IMR-90 (cell line): ENCODE data around the gene MID1. TPM values are rescaled to one million over a fixed set of nuclear protein-coding genes. Genes with fewer than 3 reads are reported as not detected.

Experiments
- ATAC-seq: fragments of 200-7000 bp; cut with Tn5 transposase; 2 replicates; pipeline ENCODE4 v1.9.1; 2020; ENCODE audit warnings: low read depth, mild to moderate bottlenecking, moderate library complexity
- BruUV-seq: library from RNA; stranded (reverse); fragments of 400-500 nt; replicated peaks from 2 replicates; lab custom pipeline; 2021; lab: Mats Ljungman, UMichigan
- CTCF ChIA-PET: fragments of 300-600 bp; formaldehyde crosslinking; extraction: SDS; loops from one replicate; lab custom pipeline; 2021; ENCODE audit warnings: antibody characterized with exemption; lab: Yijun Ruan, JAX
- POLR2A ChIA-PET: fragments of 300-600 bp; sonication (Branson Sonifier 250); formaldehyde crosslinking; loops from one replicate; lab custom pipeline; 2022; ENCODE audit warnings: antibody characterized with exemption; ENCODE audit not compliant: unreplicated experiment; lab: Charles Lee
- DNase-seq: peaks from one replicate; pipeline ENCODE4 v3.0.0; 2013
- H2AFZ ChIP-seq: replicated peaks from 2 replicates; pipeline ENCODE3; 2013; ENCODE audit warnings: low read length, mild to moderate bottlenecking; ENCODE audit not compliant: poor library complexity
- H2AK5ac ChIP-seq: 2 replicates; pipeline ENCODE4 v1.6.1; 2013; ENCODE audit warnings: low read depth, low read length, inconsistent platforms
- H2AK9ac ChIP-seq: replicated peaks from 2 replicates; pipeline ENCODE3; 2013; ENCODE audit warnings: mild to moderate bottlenecking, low read depth, low read length, moderate library complexity; ENCODE audit not compliant: poor library complexity
- H2BK120ac ChIP-seq: 2 replicates; pipeline ENCODE4 v1.6.1; 2013; ENCODE audit warnings: low read depth, low read length, inconsistent platforms
- H2BK15ac ChIP-seq: 3 replicates; pipeline ENCODE4 v1.6.1; 2013; ENCODE audit warnings: low read depth, low read length, inconsistent platforms
- H2BK20ac ChIP-seq: 2 replicates; pipeline ENCODE4 v1.6.1; 2013; ENCODE audit warnings: low read depth, mild to moderate bottlenecking, inconsistent platforms, low read length, moderate library complexity
- H2BK5ac ChIP-seq: 2 replicates; pipeline ENCODE4 v1.6.1; 2013; ENCODE audit warnings: mild to moderate bottlenecking, low read depth, low read length, inconsistent platforms; ENCODE audit not compliant: poor library complexity, severe bottlenecking
- H3K14ac ChIP-seq: replicated peaks from 2 replicates; pipeline ENCODE4 v1.6.1; 2013; ENCODE audit warnings: low read depth, low read length, inconsistent platforms
- H3K18ac ChIP-seq: 2 replicates; pipeline ENCODE4 v1.6.1; 2013; ENCODE audit warnings: low read depth, low read length, control low read depth
- H3K23ac ChIP-seq: 2 replicates; pipeline ENCODE4 v1.6.1; 2013; ENCODE audit warnings: low read depth, low read length, inconsistent platforms
- H3K27ac ChIP-seq: 2 replicates; pipeline ENCODE4 v1.5.1; 2013; ENCODE audit warnings: mild to moderate bottlenecking, control low read depth, low read length; ENCODE audit not compliant: insufficient read depth
- H3K27me3 ChIP-seq: 2 replicates; pipeline ENCODE4 v1.6.1; 2013; ENCODE audit warnings: low read length; ENCODE audit not compliant: control insufficient read depth, insufficient read depth
- H3K36me3 ChIP-seq: 2 replicates; pipeline ENCODE4 v1.6.1; 2013; ENCODE audit warnings: low read length, mixed read lengths; ENCODE audit not compliant: control insufficient read depth, insufficient read depth
- H3K4ac ChIP-seq: 2 replicates; pipeline ENCODE4 v1.6.1; 2013; ENCODE audit warnings: low read depth, low read length, inconsistent platforms
- H3K4me1 ChIP-seq: 2 replicates; pipeline ENCODE4 v1.6.1; 2013; ENCODE audit warnings: low read length, mixed read lengths; ENCODE audit not compliant: control insufficient read depth, insufficient read depth
- H3K4me2 ChIP-seq: 2 replicates; pipeline ENCODE4 v1.6.1; 2013; ENCODE audit warnings: low read depth, mild to moderate bottlenecking, control low read depth, low read length, moderate library complexity
- H3K4me3 ChIP-seq: 2 replicates; pipeline ENCODE4 v1.5.1; 2013; ENCODE audit warnings: low read depth, mild to moderate bottlenecking, control low read depth, low read length, moderate library complexity; ENCODE audit not compliant: insufficient read depth
- H3K56ac ChIP-seq: 2 replicates; pipeline ENCODE4 v1.6.1; 2013; ENCODE audit warnings: low read length, inconsistent platforms; ENCODE audit not compliant: insufficient read depth; ENCODE audit errors: extremely low read depth
- H3K79me1 ChIP-seq, 2 experiments: 2 replicates each; pipeline ENCODE4 v1.6.1; 2013; ENCODE audit warnings: low read length in 2 of 2, inconsistent platforms in 1 of 2, low read depth in 1 of 2
- H3K9ac ChIP-seq: 2 replicates; pipeline ENCODE4 v1.6.1; 2013; ENCODE audit warnings: low read depth, low read length, control low read depth
- H3K9me1 ChIP-seq: 2 replicates; pipeline ENCODE4 v1.6.1; 2013; ENCODE audit warnings: low read length, inconsistent platforms; ENCODE audit not compliant: insufficient read depth
- H3K9me3 ChIP-seq: 2 replicates; pipeline ENCODE4 v1.6.1; 2013; ENCODE audit warnings: low read length; ENCODE audit not compliant: control insufficient read depth, insufficient read depth
- H4K20me1 ChIP-seq: 2 replicates; pipeline ENCODE4 v1.6.1; 2013; ENCODE audit warnings: low read length, inconsistent platforms; ENCODE audit not compliant: insufficient read depth
- H4K5ac ChIP-seq: 2 replicates; pipeline ENCODE4 v1.6.1; 2013; ENCODE audit warnings: mild to moderate bottlenecking, low read depth, low read length, control low read depth
- H4K8ac ChIP-seq, 2 experiments: 2 replicates each; pipeline ENCODE4 v1.6.1; 2013; ENCODE audit warnings: low read depth in 2 of 2, low read length in 2 of 2, control low read depth in 1 of 2, inconsistent platforms in 1 of 2
- H4K91ac ChIP-seq: 2 replicates; pipeline ENCODE4 v1.6.1; 2013; ENCODE audit warnings: low read depth, low read length, inconsistent platforms; ENCODE audit not compliant: insufficient read depth
- BHLHE40 ChIP-seq: fragments of 150-350 bp; IDR thresholded peaks from 2 replicates; pipeline ENCODE4 v1.6.1; 2016; ENCODE audit warnings: mild to moderate bottlenecking, low read depth, low read length
- CEBPB ChIP-seq: IDR thresholded peaks from 2 replicates; pipeline ENCODE4 v1.6.1; 2012; ENCODE audit warnings: low read depth, low read length, improper control_type of control experiment
- CHD1 ChIP-seq: IDR thresholded peaks from 2 replicates; pipeline ENCODE4 v1.6.1; 2012; ENCODE audit warnings: low read depth, low read length, improper control_type of control experiment
- MAFK ChIP-seq: IDR thresholded peaks from 2 replicates; pipeline ENCODE4 v1.6.1; 2012; ENCODE audit warnings: low read depth, low read length, improper control_type of control experiment
- MXI1 ChIP-seq: IDR thresholded peaks from 2 replicates; pipeline ENCODE4 v1.6.1; 2012; ENCODE audit warnings: low read depth, mild to moderate bottlenecking, low read length, moderate library complexity, borderline replicate concordance
- NFE2L2 ChIP-seq: fragments of 150-350 bp; IDR thresholded peaks from 2 replicates; pipeline ENCODE4 v1.6.1; 2016; ENCODE audit warnings: low read depth, mild to moderate bottlenecking, low read length
- RAD21 ChIP-seq: IDR thresholded peaks from 2 replicates; pipeline ENCODE4 v1.6.1; 2012; ENCODE audit warnings: low read length, improper control_type of control experiment
- RFX5 ChIP-seq: IDR thresholded peaks from 2 replicates; pipeline ENCODE4 v1.8.0; 2012; ENCODE audit warnings: low read depth, mild to moderate bottlenecking, low read length, moderate library complexity
- SMC3 ChIP-seq: fragments of 150-350 bp; IDR thresholded peaks from 2 replicates; pipeline ENCODE4 v1.6.1; 2016; ENCODE audit warnings: low read depth, mild to moderate bottlenecking, antibody characterized with exemption, low read length, moderate library complexity
- WGBS, 2 experiments: methylation state at CpG; one replicate each; pipeline versions ENCODE4 v1.1.5 to v1.1.7; 2013; ENCODE audit warnings: missing lambda C conversion rate in 2 of 2; ENCODE audit not compliant: insufficient read length in 1 of 2; ENCODE audit errors: extremely low coverage in 2 of 2; 5-methylcytosine and 5-hydroxymethylcytosine counted together
- dilution Hi-C: fragments of 300-500 bp; cut with HindIII; formaldehyde crosslinking; loops from one replicate; pipeline ENCODE4 v1.14.3; 2018; ENCODE audit warnings: low sequenced_read_pairs; ENCODE audit not compliant: unreplicated experiment
- in situ Hi-C: fragments of 300-500 bp; cut with MboI; formaldehyde crosslinking; loops from 3 replicates; pipeline ENCODE4 v1.14.3; 2019; ENCODE audit warnings: low sequenced_read_pairs, inconsistent platforms, mixed read lengths
- intact Hi-C: fragments of 100-400 bp; cut with micrococcal nuclease; formaldehyde crosslinking; loops from 2 replicates; pipeline ENCODE4 v1.10.0; 2022
- polyA plus RNA-seq, 3 experiments: library from polyadenylated mRNA; depleted of rRNA; stranded (reverse); fragments of >200 nt; gene quantifications; 2 replicates each; pipeline ENCODE4 v1.2.3, GENCODE V29; 2012; ENCODE audit warnings: low replicate concordance in 1 of 3
- total RNA-seq: library from RNA; depleted of rRNA; stranded (reverse); fragments of >200 nt; gene quantifications from 2 replicates; pipeline ENCODE4 v1.2.3, GENCODE V29; 2012
- TF ChIP-seq, protein P1 (sequence below): conservative IDR thresholded peaks from 2 replicates; pipeline ENCODE4 v1.5.1; 2012; ENCODE audit warnings: mild to moderate bottlenecking, low read depth, low read length, improper control_type of control experiment
- TF ChIP-seq, protein P2 (sequence below): fragments of 150-350 bp; IDR thresholded peaks from 2 replicates; pipeline ENCODE4 v1.6.1; 2017; ENCODE audit warnings: mild to moderate bottlenecking, antibody characterized with exemption, low read length, low read depth

MID1 gene
- total and polyA plus RNA-seq, 2 of the 4 experiments (the other 2 are of a cell fraction): 37.2 to 106 TPM

DNA sequence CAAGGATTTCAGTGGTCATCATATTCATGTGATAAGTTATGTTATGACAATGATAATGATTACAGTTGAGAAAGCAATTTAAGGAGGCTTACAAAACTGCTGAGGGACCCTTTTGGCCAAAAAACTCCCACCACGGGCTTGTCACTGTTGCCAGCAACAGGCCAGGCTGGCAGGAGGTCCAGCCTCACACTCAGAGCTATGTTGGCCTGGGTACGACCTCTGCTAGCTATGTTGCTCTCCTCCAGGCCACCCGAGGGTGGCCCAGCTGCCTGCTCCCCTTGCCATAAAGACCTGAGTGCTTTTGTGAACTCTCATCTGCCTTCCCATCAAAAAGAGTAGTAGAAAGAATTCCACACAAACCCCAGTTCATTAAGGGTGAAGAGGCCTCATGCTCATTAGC is 52.0 kb downstream of the MID1 start:
- CTCF ChIA-PET: no interaction called here
- Histone ChIP-seq H3K27ac (peak overlapping the region; percentile 0; the same call in 1 of the 2 replicates), H3K4me1 (peaks cover 15% of the 10 kb centered on the region), H2AFZ (no peak overlapping the region), H2BK5ac (no peak overlapping the region), H3K14ac (peak overlapping the region; percentile 19; the same call in 1 of the 2 replicates), H3K36me3 (peaks cover 7% of the 10 kb centered on the region), H4K8ac (peak overlapping the region in 1 of 2 experiments; percentile 50; a peak in 1 of 4 replicates), H2BK15ac (peak overlapping the region; percentile 39; the same call in 1 of the 3 replicates), H3K56ac (no peak overlapping the region; the same call in 1 of the 2 replicates), H3K18ac (no peak overlapping the region), H4K5ac (no peak overlapping the region), H2BK120ac (peak overlapping the region; percentile 42), H4K91ac (peak overlapping the region; percentile 64), H3K23ac (no peak overlapping the region), H3K4me3 (no peak overlapping the region), H3K27me3 (no peaks in the 10 kb centered on the region), H4K20me1 (no peaks in the 10 kb centered on the region), H3K4ac (peak overlapping the region; percentile 60; the same call in 1 of the 2 replicates), H2AK5ac (peak overlapping the region; percentile 8; the same call in 1 of the 2 replicates), H3K9me3 (peaks cover 3% of the 10 kb centered on the region; the same call in 1 of the 2 replicates), H3K9me1 (peaks cover 5% of the 10 kb centered on the region; the same call in 1 of the 2 replicates), H3K4me2 (no peak overlapping the region), H2AK9ac (no peak overlapping the region), H3K9ac (no peak overlapping the region), H2BK20ac (no peak overlapping the region), H3K79me1 (peaks cover 15 to 43% of the 10 kb centered on the region in 2 experiments)
- POLR2A ChIA-PET: no interaction called here
- DNase-seq (no peak), ATAC-seq (no peak)
- dilution Hi-C loops: no loop called here
- no CpG with 5 or more reads among the region's 3 CpGs for WGBS, 2 experiments
- BruUV-seq: no TSS peak
- intact Hi-C loops: no loop called here
- in situ Hi-C loops: no loop called here
- TF ChIP-seq CHD1 (no peak), RAD21 (no peak), MAFK (no peak), MXI1 (no peak), BHLHE40 (no peak), CEBPB (no peak), SMC3 (no peak), NFE2L2 (no peak), RFX5 (no peak)
- TF ChIP-seq, protein P1, sequence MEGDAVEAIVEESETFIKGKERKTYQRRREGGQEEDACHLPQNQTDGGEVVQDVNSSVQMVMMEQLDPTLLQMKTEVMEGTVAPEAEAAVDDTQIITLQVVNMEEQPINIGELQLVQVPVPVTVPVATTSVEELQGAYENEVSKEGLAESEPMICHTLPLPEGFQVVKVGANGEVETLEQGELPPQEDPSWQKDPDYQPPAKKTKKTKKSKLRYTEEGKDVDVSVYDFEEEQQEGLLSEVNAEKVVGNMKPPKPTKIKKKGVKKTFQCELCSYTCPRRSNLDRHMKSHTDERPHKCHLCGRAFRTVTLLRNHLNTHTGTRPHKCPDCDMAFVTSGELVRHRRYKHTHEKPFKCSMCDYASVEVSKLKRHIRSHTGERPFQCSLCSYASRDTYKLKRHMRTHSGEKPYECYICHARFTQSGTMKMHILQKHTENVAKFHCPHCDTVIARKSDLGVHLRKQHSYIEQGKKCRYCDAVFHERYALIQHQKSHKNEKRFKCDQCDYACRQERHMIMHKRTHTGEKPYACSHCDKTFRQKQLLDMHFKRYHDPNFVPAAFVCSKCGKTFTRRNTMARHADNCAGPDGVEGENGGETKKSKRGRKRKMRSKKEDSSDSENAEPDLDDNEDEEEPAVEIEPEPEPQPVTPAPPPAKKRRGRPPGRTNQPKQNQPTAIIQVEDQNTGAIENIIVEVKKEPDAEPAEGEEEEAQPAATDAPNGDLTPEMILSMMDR: no peak
- TF ChIP-seq, protein P2, sequence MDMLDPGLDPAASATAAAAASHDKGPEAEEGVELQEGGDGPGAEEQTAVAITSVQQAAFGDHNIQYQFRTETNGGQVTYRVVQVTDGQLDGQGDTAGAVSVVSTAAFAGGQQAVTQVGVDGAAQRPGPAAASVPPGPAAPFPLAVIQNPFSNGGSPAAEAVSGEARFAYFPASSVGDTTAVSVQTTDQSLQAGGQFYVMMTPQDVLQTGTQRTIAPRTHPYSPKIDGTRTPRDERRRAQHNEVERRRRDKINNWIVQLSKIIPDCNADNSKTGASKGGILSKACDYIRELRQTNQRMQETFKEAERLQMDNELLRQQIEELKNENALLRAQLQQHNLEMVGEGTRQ: no peak
